RWPE1 (cell line): ENCODE data around the gene CAMK2B.
A peak's percentile ranks its signal among the peaks of the same experiment; 100 is the strongest.

Experiments
- CTCF ChIA-PET: fragments of 350-600 bp; sonication (Branson Sonifier 250); formaldehyde crosslinking; extraction: SDS; loops from one replicate; lab custom pipeline; 2021; lab: Yijun Ruan, JAX
- POLR2A ChIA-PET: fragments of 400-600 bp; formaldehyde crosslinking; extraction: SDS; loops from one replicate; lab custom pipeline; 2020; ENCODE audit warnings: antibody characterized with exemption; ENCODE audit not compliant: low non-redundant PET; lab: Yijun Ruan, JAX
- DNase-seq: peaks from one replicate; pipeline ENCODE4 v3.0.0; 2012; ENCODE audit warnings: low spot score
- H3K27ac ChIP-seq: fragments of 450-650 bp; 2 replicates; pipeline ENCODE4 v1.5.1; 2017
- CTCF ChIP-seq: fragments of 450-650 bp; conservative IDR thresholded peaks from 2 replicates; pipeline ENCODE4 v1.5.1; 2017; ENCODE audit warnings: low read depth, mild to moderate bottlenecking

CAMK2B gene

GRCh38 chr7:44237696-44238095 lies 87.7 kb downstream of the CAMK2B start:
- ChIA-PET CTCF (interaction anchor here (0.6 kb wide), 1 partner anchor 965 kb away, joined by 6 read pairs; no protein-coding TSS in a partner anchor), POLR2A (no interaction called here)
- TF ChIP-seq CTCF = no peak
- no peak overlapping the region for H3K27ac ChIP-seq
- no peak for DNase-seq

- DNase-seq = no peak
These were observed 89.1 kb downstream of the CAMK2B start for GRCh38 chr7:44236333-44236728.

GRCh38 chr7:44235582-44236332 lies 89.6 kb downstream of the CAMK2B start:
- peak overlapping the region; percentile 28 for H3K27ac ChIP-seq
- no peak for TF ChIP-seq CTCF
- CTCF ChIA-PET = interaction anchor here (0.6 to 1.1 kb wide), 2 partner anchors 21 to 24 kb away, joined by 3 to 4 read pairs; no protein-coding TSS in a partner anchor
- POLR2A ChIA-PET = no interaction called here
- peak; percentile 40 for DNase-seq

More at GRCh38 chr7:44236333-44236728, 89.1 kb downstream of the CAMK2B start:
- TF ChIP-seq CTCF = no peak
- H3K27ac ChIP-seq = peak overlapping the region; percentile 28
- ChIA-PET POLR2A (no interaction called here), CTCF (interaction anchor here (0.6 to 1.1 kb wide), 4 partner anchors 8 to 241 kb away, joined by 3 to 4 read pairs (median 3); no protein-coding TSS in a partner anchor)

- CTCF ChIA-PET = no interaction called here
- DNase-seq = no peak
- H3K27ac ChIP-seq = peak overlapping the region; percentile 28
- POLR2A ChIA-PET = no interaction called here
- TF ChIP-seq CTCF = no peak
These were observed 90.3 kb downstream of the CAMK2B start for GRCh38 chr7:44235066-44235465.

GRCh38 chr7:44232901-44233715 lies 92.3 kb downstream of the CAMK2B start:
- H3K27ac ChIP-seq = no peak overlapping the region
- DNase-seq = no peak
- no peak for TF ChIP-seq CTCF
- ChIA-PET POLR2A (no interaction called here), CTCF (no interaction called here)

- no peak overlapping the region for H3K27ac ChIP-seq
- POLR2A ChIA-PET = no interaction called here
- no peak for DNase-seq
- CTCF ChIA-PET = no interaction called here
- TF ChIP-seq CTCF = no peak
These were observed 93.0 kb downstream of the CAMK2B start for GRCh38 chr7:44232396-44232795.
